ENCODE results near the gene SCN3A. TPM values are rescaled to one million over a fixed set of nuclear protein-coding genes. Genes with fewer than 3 reads are reported as not detected.

The SCN3A gene
- total RNA-seq, 1 experiment from 2014 or later, result not detected

DNA sequence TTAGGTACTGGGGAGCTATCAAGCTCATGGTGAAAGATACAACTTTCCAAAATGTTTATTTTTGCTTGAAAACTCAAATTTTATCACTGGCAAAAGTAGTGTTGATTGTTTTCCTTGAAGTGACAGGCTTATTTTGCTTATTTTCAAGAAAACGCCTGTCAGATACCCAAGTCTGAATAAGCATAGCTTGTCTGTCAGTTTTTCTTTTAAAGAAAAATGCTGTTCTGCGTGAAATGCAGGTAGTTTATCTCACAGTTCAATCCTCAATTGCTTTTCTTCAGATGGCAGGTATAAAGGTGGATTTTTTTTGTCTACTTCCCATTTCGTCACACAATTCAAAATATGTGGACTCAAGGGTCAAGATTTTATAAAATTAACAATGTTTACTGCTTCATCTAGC lies 145.9 kb downstream of the SCN3A start:
- Histone ChIP-seq H3K36me3 (ENCODE audit: control insufficient read depth, insufficient read depth, low read length) (no peaks in the 10 kb centered on the region), H3K4me1 (ENCODE audit: control insufficient read depth, insufficient read depth, low read length) (no peaks in the 10 kb centered on the region), H3K9me3 (ENCODE audit: control insufficient read depth, insufficient read depth, low read depth, low read length) (no peaks in the 10 kb centered on the region), H3K27me3 (ENCODE audit: control insufficient read depth, insufficient read depth, low read length) (no peaks in the 10 kb centered on the region), H3K27ac (ENCODE audit: low read length) (no peak overlapping the region), H3K4me3 (ENCODE audit: low read depth in 2 of 2, low read length in 2 of 2) (no peak overlapping the region)
- in situ Hi-C loops (cut with HindIII; ENCODE audit: low pct_unique_long_range_greater_than_20kb, low sequenced_read_pairs), result no loop called here
- TF ChIP-seq SIN3A (IDR thresholded peaks at IDR 0.05; ENCODE audit: borderline replicate concordance, insufficient read depth, low read depth, low read length), result no peak
- TF ChIP-seq, protein P1, sequence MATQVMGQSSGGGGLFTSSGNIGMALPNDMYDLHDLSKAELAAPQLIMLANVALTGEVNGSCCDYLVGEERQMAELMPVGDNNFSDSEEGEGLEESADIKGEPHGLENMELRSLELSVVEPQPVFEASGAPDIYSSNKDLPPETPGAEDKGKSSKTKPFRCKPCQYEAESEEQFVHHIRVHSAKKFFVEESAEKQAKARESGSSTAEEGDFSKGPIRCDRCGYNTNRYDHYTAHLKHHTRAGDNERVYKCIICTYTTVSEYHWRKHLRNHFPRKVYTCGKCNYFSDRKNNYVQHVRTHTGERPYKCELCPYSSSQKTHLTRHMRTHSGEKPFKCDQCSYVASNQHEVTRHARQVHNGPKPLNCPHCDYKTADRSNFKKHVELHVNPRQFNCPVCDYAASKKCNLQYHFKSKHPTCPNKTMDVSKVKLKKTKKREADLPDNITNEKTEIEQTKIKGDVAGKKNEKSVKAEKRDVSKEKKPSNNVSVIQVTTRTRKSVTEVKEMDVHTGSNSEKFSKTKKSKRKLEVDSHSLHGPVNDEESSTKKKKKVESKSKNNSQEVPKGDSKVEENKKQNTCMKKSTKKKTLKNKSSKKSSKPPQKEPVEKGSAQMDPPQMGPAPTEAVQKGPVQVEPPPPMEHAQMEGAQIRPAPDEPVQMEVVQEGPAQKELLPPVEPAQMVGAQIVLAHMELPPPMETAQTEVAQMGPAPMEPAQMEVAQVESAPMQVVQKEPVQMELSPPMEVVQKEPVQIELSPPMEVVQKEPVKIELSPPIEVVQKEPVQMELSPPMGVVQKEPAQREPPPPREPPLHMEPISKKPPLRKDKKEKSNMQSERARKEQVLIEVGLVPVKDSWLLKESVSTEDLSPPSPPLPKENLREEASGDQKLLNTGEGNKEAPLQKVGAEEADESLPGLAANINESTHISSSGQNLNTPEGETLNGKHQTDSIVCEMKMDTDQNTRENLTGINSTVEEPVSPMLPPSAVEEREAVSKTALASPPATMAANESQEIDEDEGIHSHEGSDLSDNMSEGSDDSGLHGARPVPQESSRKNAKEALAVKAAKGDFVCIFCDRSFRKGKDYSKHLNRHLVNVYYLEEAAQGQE (IDR thresholded peaks at IDR 0.05; ENCODE audit: insufficient read depth in 1 of 2, low read depth in 2 of 2, low read length in 1 of 2), result no peak
- TF ChIP-seq TCF7L2 (IDR thresholded peaks at IDR 0.05; ENCODE audit: low read depth, low read length), result no peak
- no peak for TF ChIP-seq POLR2AphosphoS5 (IDR thresholded peaks at IDR 0.05; ENCODE audit: low read depth, low read length)
- no peak for TF ChIP-seq CTCF (IDR thresholded peaks at IDR 0.05)
- intact Hi-C loops (cut with micrococcal nuclease; ENCODE audit: unreplicated experiment), result no loop called here
- no TSS peak for BruUV-seq (replicated peaks)
- DNase-seq (ENCODE audit: low read depth, low spot score) (no peak), ATAC-seq (no peak)
- ChIA-PET CTCF (no interaction called here), POLR2A (no interaction called here)

DNA sequence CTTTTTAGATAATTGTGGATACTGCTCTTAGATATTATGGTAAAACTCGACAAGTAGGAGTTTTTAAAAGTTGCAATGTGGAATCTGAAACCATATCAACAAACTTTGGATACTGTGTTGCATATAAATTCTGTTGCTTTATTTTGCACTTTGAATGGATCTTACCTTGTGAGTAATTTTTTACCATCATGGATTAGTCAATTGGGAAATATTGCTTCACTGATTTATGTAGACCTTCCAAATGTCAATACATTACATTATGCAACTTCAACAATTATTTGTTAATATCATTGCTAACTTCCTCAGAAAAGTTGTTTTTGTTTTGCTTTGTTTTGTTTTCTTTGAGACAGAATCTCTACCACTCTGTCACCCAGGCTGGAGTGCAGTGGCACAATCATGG lies 146.5 kb downstream of the SCN3A start:
- no TSS peak for BruUV-seq (replicated peaks)
- ChIA-PET POLR2A (no interaction called here), CTCF (no interaction called here)
- Histone ChIP-seq H3K27ac (ENCODE audit: low read length) (no peak overlapping the region), H3K4me1 (ENCODE audit: control insufficient read depth, insufficient read depth, low read length) (no peaks in the 10 kb centered on the region), H3K9me3 (ENCODE audit: control insufficient read depth, insufficient read depth, low read depth, low read length) (no peaks in the 10 kb centered on the region), H3K27me3 (ENCODE audit: control insufficient read depth, insufficient read depth, low read length) (no peaks in the 10 kb centered on the region), H3K36me3 (ENCODE audit: control insufficient read depth, insufficient read depth, low read length) (no peaks in the 10 kb centered on the region), H3K4me3 (ENCODE audit: low read depth in 2 of 2, low read length in 2 of 2) (no peak overlapping the region)
- in situ Hi-C loops (cut with HindIII; ENCODE audit: low pct_unique_long_range_greater_than_20kb, low sequenced_read_pairs) (no loop called here), intact Hi-C loops (cut with micrococcal nuclease; ENCODE audit: unreplicated experiment) (no loop called here)
- DNase-seq (ENCODE audit: low read depth, low spot score) (no peak), ATAC-seq (no peak)
- TF ChIP-seq SIN3A (IDR thresholded peaks at IDR 0.05; ENCODE audit: borderline replicate concordance, insufficient read depth, low read depth, low read length) (no peak), CTCF (IDR thresholded peaks at IDR 0.05) (no peak), TCF7L2 (IDR thresholded peaks at IDR 0.05; ENCODE audit: low read depth, low read length) (no peak)
- TF ChIP-seq, protein P1 (IDR thresholded peaks at IDR 0.05; ENCODE audit: insufficient read depth in 1 of 2, low read depth in 2 of 2, low read length in 1 of 2), result no peak
